NB4 (cell line): ENCODE results near the gene CCM2.

Source experiments
- CTCF ChIP-seq: IDR thresholded peaks from one replicate; pipeline ENCODE4 v1.5.1; 2012; ENCODE audit warnings: low read depth, low read length
- MAX ChIP-seq: IDR thresholded peaks from 2 replicates; pipeline ENCODE4 v1.6.1; 2011; ENCODE audit warnings: low read depth, low read length
- MYC ChIP-seq: IDR thresholded peaks from 2 replicates; pipeline ENCODE4 v1.6.1; 2011; ENCODE audit warnings: low read depth, low read length
- POLR2A ChIP-seq: IDR thresholded peaks from 2 replicates; pipeline ENCODE4 v1.6.1; 2011; ENCODE audit warnings: mild to moderate bottlenecking; ENCODE audit not compliant: insufficient read length; ENCODE audit errors: extremely low read depth

- TF ChIP-seq CTCF (no peak), MAX (no peak), POLR2A (no peak), MYC (no peak)
Observed at GRCh38 chr7:45105588-45106188, 105.7 kb downstream of the CCM2 start.
